Measurements from ENCODE around the gene SEMA6B. TPM values are rescaled to one million over a fixed set of nuclear protein-coding genes. Genes with fewer than 3 reads are reported as not detected.

Gene SEMA6B
- total and polyA plus RNA-seq, 10 of the 15 experiments (the other 5 are each of a cell fraction or from before 2014, with no cell fraction given) = 0.13 TPM; not detected in 9

DNA sequence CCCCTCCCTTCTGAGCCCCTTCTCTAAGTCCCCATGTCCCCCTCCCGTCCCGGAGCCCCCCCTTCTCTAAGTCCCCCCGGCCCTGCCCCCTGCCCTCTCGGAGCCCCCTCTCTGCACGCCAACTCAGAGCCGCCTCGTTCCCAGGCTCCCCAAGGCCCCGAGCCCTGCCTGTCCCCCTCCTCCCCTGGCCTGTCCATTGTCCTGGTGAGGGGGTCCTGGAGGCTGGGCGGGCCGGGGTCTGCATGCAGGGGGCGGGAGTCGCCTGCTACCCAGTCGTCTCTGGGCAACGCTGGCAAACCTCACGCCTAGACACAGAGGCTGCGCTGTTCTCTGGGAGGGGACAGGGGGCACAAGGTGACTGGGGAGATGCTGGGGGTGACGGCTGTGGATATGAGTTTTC is 39.2 kb upstream of the SEMA6B start:
- Histone ChIP-seq H3K79me2 (ENCODE audit: control insufficient read depth, insufficient read depth, low read length) (no peaks in the 10 kb centered on the region), H3K9me3 (replicated peaks; ENCODE audit: control insufficient read depth, insufficient read depth, low read length) (no peaks in the 10 kb centered on the region), H3K27me3 (replicated peaks in 1 of 2; ENCODE audit: control insufficient read depth in 2 of 2, insufficient read depth in 2 of 2, low read length in 1 of 2) (no peaks in the 10 kb centered on the region), H3K9ac (ENCODE audit: control insufficient read depth, insufficient read depth, low read length) (no peak overlapping the region), H3K4me3 (no peak overlapping the region), H2AFZ (ENCODE audit: control insufficient read depth, low read depth, low read length) (no peak overlapping the region; the same call in 1 of the 2 replicates), H4K20me1 (ENCODE audit: control insufficient read depth, insufficient read depth) (no peaks in the 10 kb centered on the region), H3K4me2 (ENCODE audit: control insufficient read depth, insufficient read depth) (no peak overlapping the region), H3K27ac (ENCODE audit: control insufficient read depth, insufficient read depth) (no peak overlapping the region), H3K36me3 (ENCODE audit: control insufficient read depth in 2 of 2, insufficient read depth in 2 of 2, low read length in 1 of 2) (no peaks in the 10 kb centered on the region), H3K4me1 (ENCODE audit: control insufficient read depth, insufficient read depth, low read length) (peaks cover 2% of the 10 kb centered on the region; the same call in 1 of the 2 replicates)
- in situ Hi-C loops (cut with MboI) (no loop called here), intact Hi-C loops (cut with micrococcal nuclease; ENCODE audit: unreplicated experiment) (no loop called here)
- no peak for ATAC-seq
- ChIA-PET SMC1A (ENCODE audit: uncharacterized antibody, unreplicated experiment) (no interaction called here), POLR2A (no interaction called here), RAD21 (ENCODE audit: unreplicated experiment) (interaction anchor here (1.3 kb wide), 1 partner anchor 24 kb away, joined by 3 read pairs; no protein-coding TSS in a partner anchor), CTCF (interaction anchor here (1.6 kb wide), 1 partner anchor 38 kb away, joined by 5 read pairs; no protein-coding TSS in a partner anchor)
- no peak for DNase-seq (ENCODE audit: low read depth, low spot score)
- FAIRE-seq = no peak
- WGBS (ENCODE audit: insufficient coverage, insufficient replicate concordance, low lambda C conversion rate, missing lambda C conversion rate) = 28% methylated on average over 5 of the region's 17 CpGs
- BruUV-seq (replicated peaks) = no TSS peak
- no peak for TF ChIP-seq RUNX3 (IDR thresholded peaks at IDR 0.05; ENCODE audit: low read length)
- TF ChIP-seq DPF2 (IDR thresholded peaks at IDR 0.05) = no peak
- no peak for TF ChIP-seq MYB (IDR thresholded peaks at IDR 0.05; ENCODE audit: borderline replicate concordance, low read depth, low read length)

DNA sequence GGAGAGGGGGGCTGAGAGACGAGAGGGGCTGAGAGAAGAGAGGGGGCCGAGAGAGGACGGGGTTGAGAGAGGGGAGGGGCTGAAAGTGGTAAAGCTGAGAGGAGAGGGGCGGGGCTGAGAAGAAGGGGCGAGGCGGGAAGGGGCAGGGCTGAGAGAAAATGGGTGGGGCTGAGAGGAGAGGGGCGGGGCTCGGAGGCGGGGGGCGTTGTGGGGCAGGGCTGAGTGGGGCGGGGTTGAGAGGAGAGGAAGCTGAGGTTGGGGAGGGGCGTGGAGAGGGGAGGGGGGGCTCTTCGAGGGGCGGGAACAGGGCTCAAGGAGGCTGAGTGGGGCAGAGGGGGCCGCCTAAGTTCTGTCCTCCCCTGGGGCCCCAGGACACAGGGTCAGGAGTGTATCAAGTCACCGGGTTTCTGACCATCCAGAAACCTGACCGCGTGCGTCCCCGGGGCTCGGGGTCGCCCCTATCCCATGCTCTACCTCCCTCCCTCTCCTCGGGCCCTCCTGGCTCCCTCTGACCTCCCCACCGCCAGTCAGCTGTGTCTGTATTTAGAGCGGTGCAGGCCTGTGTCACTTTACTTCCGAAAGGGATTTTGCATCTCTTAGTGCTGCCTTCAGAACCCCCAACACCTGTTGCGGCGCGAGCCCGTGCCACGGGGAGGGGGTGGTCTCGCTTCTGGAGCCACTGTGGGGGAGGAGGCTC is 38.6 kb upstream of the SEMA6B start:
- Histone ChIP-seq H3K79me2 (ENCODE audit: control insufficient read depth, insufficient read depth, low read length) (no peaks in the 10 kb centered on the region), H3K4me1 (ENCODE audit: control insufficient read depth, insufficient read depth, low read length) (peaks cover 2% of the 10 kb centered on the region; the same call in 1 of the 2 replicates), H3K9ac (ENCODE audit: control insufficient read depth, insufficient read depth, low read length) (no peak overlapping the region), H3K27ac (ENCODE audit: control insufficient read depth, insufficient read depth) (no peak overlapping the region), H3K4me2 (ENCODE audit: control insufficient read depth, insufficient read depth) (peak overlapping the region; percentile 71; the same call in 1 of the 2 replicates), H3K4me3 (no peak overlapping the region; the same call in 1 of the 2 replicates), H3K27me3 (replicated peaks in 1 of 2; ENCODE audit: control insufficient read depth in 2 of 2, insufficient read depth in 2 of 2, low read length in 1 of 2) (no peaks in the 10 kb centered on the region), H4K20me1 (ENCODE audit: control insufficient read depth, insufficient read depth) (no peaks in the 10 kb centered on the region), H2AFZ (ENCODE audit: control insufficient read depth, low read depth, low read length) (peak overlapping the region; percentile 72), H3K9me3 (replicated peaks; ENCODE audit: control insufficient read depth, insufficient read depth, low read length) (no peaks in the 10 kb centered on the region), H3K36me3 (ENCODE audit: control insufficient read depth in 2 of 2, insufficient read depth in 2 of 2, low read length in 1 of 2) (no peaks in the 10 kb centered on the region)
- POLR2A ChIA-PET = interaction anchor here (0.6 to 1.1 kb wide), 4 partner anchors 18 to 47 kb away, joined by 3 to 4 read pairs (median 4); no protein-coding TSS in a partner anchor
- no TSS peak for BruUV-seq (replicated peaks)
- SMC1A ChIA-PET (ENCODE audit: uncharacterized antibody, unreplicated experiment) = no interaction called here
- no peak for TF ChIP-seq HDAC6 (IDR thresholded peaks at IDR 0.05; ENCODE audit: unreplicated experiment)
- TF ChIP-seq MEF2B (IDR thresholded peaks at IDR 0.05; ENCODE audit: partially characterized antibody, poor library complexity, severe bottlenecking) = peak; percentile 33
- TF ChIP-seq, protein P1, sequence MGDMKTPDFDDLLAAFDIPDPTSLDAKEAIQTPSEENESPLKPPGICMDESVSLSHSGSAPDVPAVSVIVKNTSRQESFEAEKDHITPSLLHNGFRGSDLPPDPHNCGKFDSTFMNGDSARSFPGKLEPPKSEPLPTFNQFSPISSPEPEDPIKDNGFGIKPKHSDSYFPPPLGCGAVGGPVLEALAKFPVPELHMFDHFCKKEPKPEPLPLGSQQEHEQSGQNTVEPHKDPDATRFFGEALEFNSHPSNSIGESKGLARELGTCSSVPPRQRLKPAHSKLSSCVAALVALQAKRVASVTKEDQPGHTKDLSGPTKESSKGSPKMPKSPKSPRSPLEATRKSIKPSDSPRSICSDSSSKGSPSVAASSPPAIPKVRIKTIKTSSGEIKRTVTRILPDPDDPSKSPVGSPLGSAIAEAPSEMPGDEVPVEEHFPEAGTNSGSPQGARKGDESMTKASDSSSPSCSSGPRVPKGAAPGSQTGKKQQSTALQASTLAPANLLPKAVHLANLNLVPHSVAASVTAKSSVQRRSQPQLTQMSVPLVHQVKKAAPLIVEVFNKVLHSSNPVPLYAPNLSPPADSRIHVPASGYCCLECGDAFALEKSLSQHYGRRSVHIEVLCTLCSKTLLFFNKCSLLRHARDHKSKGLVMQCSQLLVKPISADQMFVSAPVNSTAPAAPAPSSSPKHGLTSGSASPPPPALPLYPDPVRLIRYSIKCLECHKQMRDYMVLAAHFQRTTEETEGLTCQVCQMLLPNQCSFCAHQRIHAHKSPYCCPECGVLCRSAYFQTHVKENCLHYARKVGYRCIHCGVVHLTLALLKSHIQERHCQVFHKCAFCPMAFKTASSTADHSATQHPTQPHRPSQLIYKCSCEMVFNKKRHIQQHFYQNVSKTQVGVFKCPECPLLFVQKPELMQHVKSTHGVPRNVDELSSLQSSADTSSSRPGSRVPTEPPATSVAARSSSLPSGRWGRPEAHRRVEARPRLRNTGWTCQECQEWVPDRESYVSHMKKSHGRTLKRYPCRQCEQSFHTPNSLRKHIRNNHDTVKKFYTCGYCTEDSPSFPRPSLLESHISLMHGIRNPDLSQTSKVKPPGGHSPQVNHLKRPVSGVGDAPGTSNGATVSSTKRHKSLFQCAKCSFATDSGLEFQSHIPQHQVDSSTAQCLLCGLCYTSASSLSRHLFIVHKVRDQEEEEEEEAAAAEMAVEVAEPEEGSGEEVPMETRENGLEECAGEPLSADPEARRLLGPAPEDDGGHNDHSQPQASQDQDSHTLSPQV (IDR thresholded peaks at IDR 0.05) = no peak
- no peak for TF ChIP-seq BMI1 (IDR thresholded peaks at IDR 0.05; ENCODE audit: borderline replicate concordance)
- TF ChIP-seq NR2F1 (conservative IDR thresholded peaks at IDR 0.05) = 0 out of 2 replicates have a peak, but pooled peaks have one; percentile 31
- 0 out of 2 replicates have a peak, but pooled peaks have one; percentile 48 for TF ChIP-seq TCF12 (IDR thresholded peaks at IDR 0.05; ENCODE audit: low read depth, low read length)
- no peak for TF ChIP-seq BACH1 (IDR thresholded peaks at IDR 0.05; ENCODE audit: borderline replicate concordance)
- TF ChIP-seq JUND (IDR thresholded peaks at IDR 0.05; ENCODE audit: low read depth, low read length) = no peak
- peak; percentile 43 to 62; a peak in 3 of 4 replicates for TF ChIP-seq BHLHE40 (IDR thresholded peaks at IDR 0.05; ENCODE audit: borderline replicate concordance in 1 of 2, low read depth in 2 of 2, low read length in 1 of 2)
- RAD21 ChIA-PET (ENCODE audit: unreplicated experiment) = interaction anchor here (1.3 kb wide), 1 partner anchor 25 kb away, joined by 3 read pairs; no protein-coding TSS in a partner anchor
- intact Hi-C loops (cut with micrococcal nuclease; ENCODE audit: unreplicated experiment) = no loop called here
- 5% methylated on average over 18 of the region's 32 CpGs for WGBS (ENCODE audit: insufficient coverage, insufficient replicate concordance, low lambda C conversion rate, missing lambda C conversion rate)
- in situ Hi-C loops (cut with MboI) = no loop called here
- CTCF ChIA-PET = interaction anchor here (1.0 to 1.6 kb wide), 3 partner anchors 35 to 39 kb away, joined by 3 to 5 read pairs (median 3); no protein-coding TSS in a partner anchor
- no peak for DNase-seq (ENCODE audit: low read depth, low spot score)
- no peak for FAIRE-seq
- peak; percentile 89 for ATAC-seq

Measured in GM12878 (cell line).